ENCODE data around the gene FMN2.
A peak's percentile ranks its signal among the peaks of the same experiment; 100 is the strongest.

Gene FMN2

GRCh38 chr1:240122639-240123613 is 31.2 kb downstream of the FMN2 start (continued):
- TF ChIP-seq ZNF645 (tag by site-specific recombination; IDR thresholded peaks at IDR 0.05) (no peak), ZNF629 (tag by site-specific recombination; IDR thresholded peaks at IDR 0.05) (no peak), ZNF791 (tag by site-specific recombination; IDR thresholded peaks at IDR 0.05) (no peak), ZNF174 (tag by site-specific recombination; IDR thresholded peaks at IDR 0.05) (no peak), ZNF202 (tag by site-specific recombination; IDR thresholded peaks at IDR 0.05; ENCODE audit: borderline replicate concordance) (no peak), KLF7 (tag by site-specific recombination; IDR thresholded peaks at IDR 0.05; ENCODE audit: borderline replicate concordance) (no peak), ZNF324 (tag by site-specific recombination; IDR thresholded peaks at IDR 0.05) (no peak), MYNN (tag by site-specific recombination; IDR thresholded peaks at IDR 0.05; ENCODE audit: borderline replicate concordance) (no peak), YY1 (tag by site-specific recombination; IDR thresholded peaks at IDR 0.05) (no peak), ZNF585B (tag by site-specific recombination; IDR thresholded peaks at IDR 0.05) (no peak), ZNF391 (tag by site-specific recombination; IDR thresholded peaks at IDR 0.05; ENCODE audit: borderline replicate concordance, low read depth) (no peak), ELK4 (IDR thresholded peaks at IDR 0.05; ENCODE audit: borderline replicate concordance, low read depth, low read length) (no peak), ZNF350 (tag by site-specific recombination; IDR thresholded peaks at IDR 0.05) (no peak), ZNF843 (tag by site-specific recombination; IDR thresholded peaks at IDR 0.05) (no peak), ZNF354C (tag by site-specific recombination; IDR thresholded peaks at IDR 0.05; ENCODE audit: borderline replicate concordance, low read depth) (no peak), ZNF510 (tag by site-specific recombination; IDR thresholded peaks at IDR 0.05; ENCODE audit: insufficient replicate concordance) (no peak), BCL6B (tag by site-specific recombination; IDR thresholded peaks at IDR 0.05) (no peak), ZNF221 (tag by site-specific recombination; IDR thresholded peaks at IDR 0.05; ENCODE audit: borderline replicate concordance) (no peak), ZNF223 (tag by site-specific recombination; IDR thresholded peaks at IDR 0.05) (no peak), TCF7L2 (IDR thresholded peaks at IDR 0.05; ENCODE audit: borderline replicate concordance, low read depth, low read length) (0 out of 2 replicates have a peak, but pooled peaks have one; percentile 14), GLIS1 (tag by site-specific recombination; IDR thresholded peaks at IDR 0.05) (peak; percentile 85), ZNF548 (tag by site-specific recombination; IDR thresholded peaks at IDR 0.05) (no peak), HIC1 (tag by site-specific recombination; IDR thresholded peaks at IDR 0.05) (no peak), ZFP3 (tag by site-specific recombination; IDR thresholded peaks at IDR 0.05; ENCODE audit: low read depth) (no peak)
- TF ChIP-seq, protein P1, sequence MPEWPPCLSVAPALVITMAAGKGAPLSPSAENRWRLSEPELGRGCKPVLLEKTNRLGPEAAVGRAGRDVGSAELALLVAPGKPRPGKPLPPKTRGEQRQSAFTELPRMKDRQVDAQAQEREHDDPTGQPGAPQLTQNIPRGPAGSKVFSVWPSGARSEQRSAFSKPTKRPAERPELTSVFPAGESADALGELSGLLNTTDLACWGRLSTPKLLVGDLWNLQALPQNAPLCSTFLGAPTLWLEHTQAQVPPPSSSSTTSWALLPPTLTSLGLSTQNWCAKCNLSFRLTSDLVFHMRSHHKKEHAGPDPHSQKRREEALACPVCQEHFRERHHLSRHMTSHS (tag by site-specific recombination; IDR thresholded peaks at IDR 0.05), result no peak
- TF ChIP-seq, protein P2, sequence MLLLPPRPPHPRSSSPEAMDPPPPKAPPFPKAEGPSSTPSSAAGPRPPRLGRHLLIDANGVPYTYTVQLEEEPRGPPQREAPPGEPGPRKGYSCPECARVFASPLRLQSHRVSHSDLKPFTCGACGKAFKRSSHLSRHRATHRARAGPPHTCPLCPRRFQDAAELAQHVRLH (tag by site-specific recombination; IDR thresholded peaks at IDR 0.05), result 0 out of 2 replicates have a peak, but pooled peaks have one; percentile 11
- TF ChIP-seq, protein P3, sequence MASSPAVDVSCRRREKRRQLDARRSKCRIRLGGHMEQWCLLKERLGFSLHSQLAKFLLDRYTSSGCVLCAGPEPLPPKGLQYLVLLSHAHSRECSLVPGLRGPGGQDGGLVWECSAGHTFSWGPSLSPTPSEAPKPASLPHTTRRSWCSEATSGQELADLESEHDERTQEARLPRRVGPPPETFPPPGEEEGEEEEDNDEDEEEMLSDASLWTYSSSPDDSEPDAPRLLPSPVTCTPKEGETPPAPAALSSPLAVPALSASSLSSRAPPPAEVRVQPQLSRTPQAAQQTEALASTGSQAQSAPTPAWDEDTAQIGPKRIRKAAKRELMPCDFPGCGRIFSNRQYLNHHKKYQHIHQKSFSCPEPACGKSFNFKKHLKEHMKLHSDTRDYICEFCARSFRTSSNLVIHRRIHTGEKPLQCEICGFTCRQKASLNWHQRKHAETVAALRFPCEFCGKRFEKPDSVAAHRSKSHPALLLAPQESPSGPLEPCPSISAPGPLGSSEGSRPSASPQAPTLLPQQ (tag by site-specific recombination; IDR thresholded peaks at IDR 0.05), result no peak
